Glutamatergic neuron (in vitro differentiated cells): ENCODE data around the gene PRSS48. TPM values are rescaled to one million over a fixed set of nuclear protein-coding genes. Genes with fewer than 3 reads are reported as not detected.

Source experiments
- DNase-seq: peaks from one replicate; pipeline ENCODE4 v3.0.0; 2022
- H3K27ac Mint-ChIP-seq: one replicate; pipeline ENCODE4 v1.8.0; 2020; ENCODE audit warnings: mild to moderate bottlenecking, mixed read lengths, inconsistent platforms; ENCODE audit not compliant: unreplicated experiment
- H3K27me3 Mint-ChIP-seq: one replicate; pipeline ENCODE4 v1.8.0; 2020; ENCODE audit warnings: mild to moderate bottlenecking, moderate library complexity, mixed read lengths, inconsistent platforms; ENCODE audit not compliant: unreplicated experiment
- H3K36me3 Mint-ChIP-seq: one replicate; pipeline ENCODE4 v1.8.0; 2020; ENCODE audit warnings: mild to moderate bottlenecking, mixed read lengths, inconsistent platforms; ENCODE audit not compliant: unreplicated experiment
- H3K4me1 Mint-ChIP-seq: one replicate; pipeline ENCODE4 v1.8.0; 2020; ENCODE audit warnings: mild to moderate bottlenecking, low read depth, mixed read lengths, inconsistent platforms; ENCODE audit not compliant: unreplicated experiment
- H3K4me3 Mint-ChIP-seq: one replicate; pipeline ENCODE4 v1.8.0; 2020; ENCODE audit warnings: mild to moderate bottlenecking, mixed read lengths, inconsistent platforms; ENCODE audit not compliant: unreplicated experiment
- H3K9me3 Mint-ChIP-seq: one replicate; pipeline ENCODE4 v1.8.0; 2020; ENCODE audit warnings: mild to moderate bottlenecking, moderate library complexity, mixed read lengths, inconsistent platforms; ENCODE audit not compliant: unreplicated experiment
- long read RNA-seq: library from polyadenylated mRNA; unstranded; transcript quantifications from one replicate; pipeline ENCODE4 v2.0.0, GENCODE V29; 2020; ENCODE audit not compliant: unreplicated experiment
- total RNA-seq: library from RNA; stranded (reverse); fragmentation: NEBNext Ultra II Directional; extraction: Animal tissue kit (Norgen Biotek cat#: 25700); gene quantifications from one replicate; pipeline ENCODE4 v1.2.1, GENCODE V29; 2021; ENCODE audit not compliant: unreplicated experiment
- TF ChIP-seq, protein P1 (sequence below): fragments of 200-600 bp; sonication (generic); IDR thresholded peaks from one replicate; pipeline ENCODE4 v1.5.0; 2021; ENCODE audit not compliant: partially characterized antibody, unreplicated experiment

The PRSS48 gene
- not detected for total RNA-seq
- long read RNA-seq, result 0 reads

- H3K9me3 Mint-ChIP-seq, result no peaks in the 10 kb centered on the region
- no peaks in the 10 kb centered on the region for H3K4me1 Mint-ChIP-seq
- H3K27ac Mint-ChIP-seq, result no peak within 1 kb of the TSS
- TF ChIP-seq, protein P1, sequence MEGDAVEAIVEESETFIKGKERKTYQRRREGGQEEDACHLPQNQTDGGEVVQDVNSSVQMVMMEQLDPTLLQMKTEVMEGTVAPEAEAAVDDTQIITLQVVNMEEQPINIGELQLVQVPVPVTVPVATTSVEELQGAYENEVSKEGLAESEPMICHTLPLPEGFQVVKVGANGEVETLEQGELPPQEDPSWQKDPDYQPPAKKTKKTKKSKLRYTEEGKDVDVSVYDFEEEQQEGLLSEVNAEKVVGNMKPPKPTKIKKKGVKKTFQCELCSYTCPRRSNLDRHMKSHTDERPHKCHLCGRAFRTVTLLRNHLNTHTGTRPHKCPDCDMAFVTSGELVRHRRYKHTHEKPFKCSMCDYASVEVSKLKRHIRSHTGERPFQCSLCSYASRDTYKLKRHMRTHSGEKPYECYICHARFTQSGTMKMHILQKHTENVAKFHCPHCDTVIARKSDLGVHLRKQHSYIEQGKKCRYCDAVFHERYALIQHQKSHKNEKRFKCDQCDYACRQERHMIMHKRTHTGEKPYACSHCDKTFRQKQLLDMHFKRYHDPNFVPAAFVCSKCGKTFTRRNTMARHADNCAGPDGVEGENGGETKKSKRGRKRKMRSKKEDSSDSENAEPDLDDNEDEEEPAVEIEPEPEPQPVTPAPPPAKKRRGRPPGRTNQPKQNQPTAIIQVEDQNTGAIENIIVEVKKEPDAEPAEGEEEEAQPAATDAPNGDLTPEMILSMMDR, result peak; percentile 68
- H3K27me3 Mint-ChIP-seq, result no peaks in the 10 kb centered on the region
- peak; percentile 75 for DNase-seq
- no peak within 1 kb of the TSS for H3K4me3 Mint-ChIP-seq
- H3K36me3 Mint-ChIP-seq, result no peaks in the 10 kb centered on the region
Measured at GRCh38 chr4:151276787-151277562, at the start of gene PRSS48. Gene PRSS48 (plus strand): TSS chr4:151277161. CDS start chr4:151277173, 12 bp downstream.

- Mint-ChIP-seq H3K27me3 (no peaks in the 10 kb centered on the region), H3K4me1 (no peaks in the 10 kb centered on the region), H3K9me3 (no peaks in the 10 kb centered on the region), H3K27ac (no peak overlapping the region), H3K4me3 (no peak overlapping the region), H3K36me3 (no peaks in the 10 kb centered on the region)
- DNase-seq, result no peak
- TF ChIP-seq, protein P1, result no peak
Measured at GRCh38 chr4:151227172-151227571, 49.8 kb upstream of the PRSS48 start.

GRCh38 chr4:151227731-151228130 lies 49.2 kb upstream of the PRSS48 start:
- H3K27ac Mint-ChIP-seq, result no peak overlapping the region
- TF ChIP-seq, protein P1, result no peak
- H3K27me3 Mint-ChIP-seq, result no peaks in the 10 kb centered on the region
- H3K4me1 Mint-ChIP-seq, result no peaks in the 10 kb centered on the region
- no peaks in the 10 kb centered on the region for H3K36me3 Mint-ChIP-seq
- no peaks in the 10 kb centered on the region for H3K9me3 Mint-ChIP-seq
- no peak for DNase-seq
- H3K4me3 Mint-ChIP-seq, result no peak overlapping the region

GRCh38 chr4:151228189-151229119 lies 48.5 kb upstream of the PRSS48 start:
- H3K9me3 Mint-ChIP-seq, result no peaks in the 10 kb centered on the region
- no peak overlapping the region for H3K27ac Mint-ChIP-seq
- no peaks in the 10 kb centered on the region for H3K4me1 Mint-ChIP-seq
- TF ChIP-seq, protein P1, result no peak
- no peaks in the 10 kb centered on the region for H3K27me3 Mint-ChIP-seq
- DNase-seq, result no peak
- no peak overlapping the region for H3K4me3 Mint-ChIP-seq
- H3K36me3 Mint-ChIP-seq, result no peaks in the 10 kb centered on the region
